Measurements from ENCODE around the gene FAM110C.
"Not testable (repeated sequence)": the region's sequence is repeated elsewhere in the genome, so short reads cannot be mapped to it uniquely, and the experiment has no call there.

FAM110C gene

DNA sequence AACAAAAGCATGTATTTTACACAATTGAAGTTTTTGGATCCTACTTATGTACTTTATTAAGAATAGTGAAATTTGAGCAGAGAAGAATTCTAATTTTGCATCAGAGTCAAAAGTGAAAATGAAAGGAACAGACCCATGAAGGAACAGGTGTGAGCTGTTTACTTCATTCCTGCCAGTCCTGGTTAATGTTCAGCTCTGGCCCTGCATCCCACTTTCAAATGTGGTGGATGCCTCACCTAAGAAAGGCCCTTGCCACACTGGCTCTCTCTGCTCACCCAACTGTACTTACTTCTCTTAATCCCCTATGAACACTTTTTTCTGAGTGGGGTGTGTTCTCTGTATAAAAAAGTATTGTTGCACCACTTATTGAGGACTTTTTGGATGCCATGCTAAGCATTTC is 22.2 kb downstream of the FAM110C start:
- H4K91ac ChIP-seq (ENCODE audit: low read depth, low read length, poor library complexity): no peak overlapping the region
- H3K4me1 ChIP-seq (ENCODE audit: control insufficient read depth in 2 of 2, insufficient read depth in 1 of 2, low read depth in 1 of 2, low read length in 2 of 2): no peaks in the 10 kb centered on the region
- no peaks in the 10 kb centered on the region for H3K9me3 ChIP-seq (replicated peaks in 1 of 2; ENCODE audit: control insufficient read depth in 2 of 2, insufficient read depth in 1 of 2, low read depth in 1 of 2, low read length in 2 of 2)
- H2BK5ac ChIP-seq (ENCODE audit: low read length): no peak overlapping the region
- H3K4ac ChIP-seq (ENCODE audit: low read length): no peak overlapping the region
- no peak overlapping the region for H4K8ac ChIP-seq (ENCODE audit: low read depth, low read length)
- no peak overlapping the region for H3K14ac ChIP-seq (ENCODE audit: low read length)
- no peak overlapping the region for H3K9ac ChIP-seq (ENCODE audit: low read depth, low read length, poor library complexity)
- H3K18ac ChIP-seq (ENCODE audit: low read length): no peak overlapping the region
- no peaks in the 10 kb centered on the region for H3K36me3 ChIP-seq (replicated peaks in 1 of 2; ENCODE audit: control insufficient read depth in 2 of 2, insufficient read depth in 2 of 2, low read length in 2 of 2)
- no peak for DNase-seq (ENCODE audit: low spot score)
- no peaks in the 10 kb centered on the region for H3K79me1 ChIP-seq (ENCODE audit: low read depth, low read length)
- no peak overlapping the region for H3K23ac ChIP-seq (ENCODE audit: low read depth, low read length, poor library complexity)
- H2BK12ac ChIP-seq (ENCODE audit: low read length): no peak overlapping the region
- H3K4me2 ChIP-seq (ENCODE audit: insufficient read depth, low read length, poor library complexity, severe bottlenecking): no peak overlapping the region
- H2AFZ ChIP-seq (ENCODE audit: low read length): no peak overlapping the region
- H3K27me3 ChIP-seq (ENCODE audit: control insufficient read depth in 3 of 3, insufficient read depth in 3 of 3, low read depth in 1 of 3, low read length in 3 of 3): peaks cover 0 to 4% (median 0%) of the 10 kb centered on the region in 3 experiments
- no peak overlapping the region for H2BK15ac ChIP-seq (ENCODE audit: low read length)
- no peak overlapping the region for H3K4me3 ChIP-seq (ENCODE audit: low read length in 2 of 2)
- no peak overlapping the region for H2BK120ac ChIP-seq (ENCODE audit: low read depth, low read length)
- no peak overlapping the region for H3K27ac ChIP-seq (replicated peaks; ENCODE audit: low read length)
- no peak overlapping the region for H2AK5ac ChIP-seq (ENCODE audit: low read depth, low read length)

DNA sequence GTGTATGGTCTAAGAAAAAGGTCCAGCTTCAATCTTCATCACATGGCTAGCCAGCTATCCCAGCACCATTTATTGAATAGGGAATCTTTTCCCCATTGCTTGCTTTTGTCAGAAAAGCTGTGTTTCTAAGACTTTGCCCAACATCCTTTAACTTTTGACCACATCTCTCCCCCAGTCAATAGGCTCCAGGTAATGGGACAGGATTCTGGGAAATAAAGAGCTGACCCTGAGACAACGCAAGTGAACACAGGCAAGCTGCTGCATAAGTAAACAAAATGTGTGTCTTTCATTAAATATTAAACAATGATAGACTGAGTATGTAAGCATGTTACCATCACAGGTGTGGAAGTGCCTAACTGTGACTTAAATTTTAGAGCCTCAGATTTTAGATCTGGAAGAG is 23.0 kb downstream of the FAM110C start:
- Histone ChIP-seq H3K4me2 (ENCODE audit: insufficient read depth, low read length, poor library complexity, severe bottlenecking) (no peak overlapping the region), H3K27ac (replicated peaks; ENCODE audit: low read length) (no peak overlapping the region), H3K4ac (ENCODE audit: low read length) (no peak overlapping the region), H4K91ac (ENCODE audit: low read depth, low read length, poor library complexity) (no peak overlapping the region), H3K9ac (ENCODE audit: low read depth, low read length, poor library complexity) (no peak overlapping the region), H3K14ac (ENCODE audit: low read length) (no peak overlapping the region), H3K18ac (ENCODE audit: low read length) (no peak overlapping the region), H3K23ac (ENCODE audit: low read depth, low read length, poor library complexity) (no peak overlapping the region), H4K8ac (ENCODE audit: low read depth, low read length) (no peak overlapping the region), H2AK5ac (ENCODE audit: low read depth, low read length) (no peak overlapping the region), H3K36me3 (replicated peaks in 1 of 2; ENCODE audit: control insufficient read depth in 2 of 2, insufficient read depth in 2 of 2, low read length in 2 of 2) (no peaks in the 10 kb centered on the region), H2AFZ (ENCODE audit: low read length) (no peak overlapping the region), H3K27me3 (ENCODE audit: control insufficient read depth in 3 of 3, insufficient read depth in 3 of 3, low read depth in 1 of 3, low read length in 3 of 3) (peaks cover 0 to 4% (median 0%) of the 10 kb centered on the region in 3 experiments), H3K4me1 (ENCODE audit: control insufficient read depth in 2 of 2, insufficient read depth in 1 of 2, low read depth in 1 of 2, low read length in 2 of 2) (no peaks in the 10 kb centered on the region), H2BK12ac (ENCODE audit: low read length) (no peak overlapping the region), H2BK5ac (ENCODE audit: low read length) (no peak overlapping the region), H3K79me1 (ENCODE audit: low read depth, low read length) (no peaks in the 10 kb centered on the region), H3K4me3 (ENCODE audit: low read length in 2 of 2) (no peak overlapping the region), H2BK120ac (ENCODE audit: low read depth, low read length) (no peak overlapping the region), H2BK15ac (ENCODE audit: low read length) (no peak overlapping the region), H3K9me3 (replicated peaks in 1 of 2; ENCODE audit: control insufficient read depth in 2 of 2, insufficient read depth in 1 of 2, low read depth in 1 of 2, low read length in 2 of 2) (no peaks in the 10 kb centered on the region)
- no CpG with 5 or more reads among the region's 1 CpG for WGBS, 2 donors (ENCODE audit: extremely low coverage in 2 of 2, insufficient read length in 2 of 2, insufficient replicate concordance in 1 of 2)
- DNase-seq (ENCODE audit: low spot score): no peak

- not testable (repeated sequence) for H3K9ac ChIP-seq (ENCODE audit: low read depth, low read length, poor library complexity); H2AK5ac ChIP-seq (ENCODE audit: low read depth, low read length); H3K4me2 ChIP-seq (ENCODE audit: insufficient read depth, low read length, poor library complexity, severe bottlenecking); H3K4me3 ChIP-seq (ENCODE audit: low read length in 2 of 2); H4K8ac ChIP-seq (ENCODE audit: low read depth, low read length); H3K36me3 ChIP-seq (replicated peaks in 1 of 2; ENCODE audit: control insufficient read depth in 2 of 2, insufficient read depth in 2 of 2, low read length in 2 of 2); H3K27me3 ChIP-seq (ENCODE audit: control insufficient read depth in 3 of 3, insufficient read depth in 3 of 3, low read depth in 1 of 3, low read length in 3 of 3); H2BK120ac ChIP-seq (ENCODE audit: low read depth, low read length); H4K91ac ChIP-seq (ENCODE audit: low read depth, low read length, poor library complexity); DNase-seq (ENCODE audit: low spot score); H2BK5ac ChIP-seq (ENCODE audit: low read length); H3K23ac ChIP-seq (ENCODE audit: low read depth, low read length, poor library complexity); H3K4me1 ChIP-seq (ENCODE audit: control insufficient read depth in 2 of 2, insufficient read depth in 1 of 2, low read depth in 1 of 2, low read length in 2 of 2); H3K79me1 ChIP-seq (ENCODE audit: low read depth, low read length); H2BK12ac ChIP-seq (ENCODE audit: low read length); H3K4ac ChIP-seq (ENCODE audit: low read length); H3K14ac ChIP-seq (ENCODE audit: low read length); H2AFZ ChIP-seq (ENCODE audit: low read length); H3K27ac ChIP-seq (replicated peaks; ENCODE audit: low read length); H2BK15ac ChIP-seq (ENCODE audit: low read length); H3K9me3 ChIP-seq (replicated peaks in 1 of 2; ENCODE audit: control insufficient read depth in 2 of 2, insufficient read depth in 1 of 2, low read depth in 1 of 2, low read length in 2 of 2); H3K18ac ChIP-seq (ENCODE audit: low read length)
- no CpG with 5 or more reads among the region's 4 CpGs for WGBS, 2 donors (ENCODE audit: extremely low coverage in 2 of 2, insufficient read length in 2 of 2, insufficient replicate concordance in 1 of 2)
Measured at GRCh38 chr2:22244-22643, 24.1 kb downstream of the FAM110C start.

DNA sequence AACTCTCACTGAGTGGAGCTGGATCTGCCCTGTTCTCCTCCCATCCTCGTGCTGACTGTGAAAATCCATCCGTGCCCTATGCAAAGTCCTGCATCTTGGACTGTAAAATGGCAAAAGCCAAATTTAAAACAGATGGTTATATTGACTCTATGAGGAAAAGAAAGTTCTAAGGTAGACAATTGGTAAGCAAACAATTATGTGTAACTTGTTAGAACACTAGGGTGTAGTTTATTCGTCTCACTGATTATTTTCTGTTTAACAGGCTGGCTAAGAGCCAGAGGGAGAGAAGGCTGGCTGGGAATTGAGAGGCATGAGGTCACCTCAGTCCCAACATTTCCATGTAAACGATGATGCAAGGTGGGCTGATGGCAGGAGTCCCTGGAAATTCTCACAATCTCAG is 26.0 kb downstream of the FAM110C start:
- not testable (repeated sequence) for H3K23ac ChIP-seq (ENCODE audit: low read depth, low read length, poor library complexity); H2BK12ac ChIP-seq (ENCODE audit: low read length); H3K4me3 ChIP-seq (ENCODE audit: low read length in 2 of 2); H3K27ac ChIP-seq (replicated peaks; ENCODE audit: low read length); DNase-seq (ENCODE audit: low spot score); H3K9ac ChIP-seq (ENCODE audit: low read depth, low read length, poor library complexity); H4K91ac ChIP-seq (ENCODE audit: low read depth, low read length, poor library complexity); H3K18ac ChIP-seq (ENCODE audit: low read length); H3K79me1 ChIP-seq (ENCODE audit: low read depth, low read length); H3K4me1 ChIP-seq (ENCODE audit: control insufficient read depth in 2 of 2, insufficient read depth in 1 of 2, low read depth in 1 of 2, low read length in 2 of 2); H4K8ac ChIP-seq (ENCODE audit: low read depth, low read length); H3K27me3 ChIP-seq (ENCODE audit: control insufficient read depth in 3 of 3, insufficient read depth in 3 of 3, low read depth in 1 of 3, low read length in 3 of 3); H2BK15ac ChIP-seq (ENCODE audit: low read length); H3K36me3 ChIP-seq (replicated peaks in 1 of 2; ENCODE audit: control insufficient read depth in 2 of 2, insufficient read depth in 2 of 2, low read length in 2 of 2); H2BK120ac ChIP-seq (ENCODE audit: low read depth, low read length); H2AK5ac ChIP-seq (ENCODE audit: low read depth, low read length); H3K4me2 ChIP-seq (ENCODE audit: insufficient read depth, low read length, poor library complexity, severe bottlenecking); H2BK5ac ChIP-seq (ENCODE audit: low read length); H3K14ac ChIP-seq (ENCODE audit: low read length); H3K9me3 ChIP-seq (replicated peaks in 1 of 2; ENCODE audit: control insufficient read depth in 2 of 2, insufficient read depth in 1 of 2, low read depth in 1 of 2, low read length in 2 of 2); H3K4ac ChIP-seq (ENCODE audit: low read length)
- H2AFZ ChIP-seq (ENCODE audit: low read length): peak overlapping the region; percentile 22
- no CpG with 5 or more reads among the region's 4 CpGs for WGBS, 2 donors (ENCODE audit: extremely low coverage in 2 of 2, insufficient read length in 2 of 2, insufficient replicate concordance in 1 of 2)
